ENCODE measurements around the gene SLC11A1.

The SLC11A1 gene

DNA sequence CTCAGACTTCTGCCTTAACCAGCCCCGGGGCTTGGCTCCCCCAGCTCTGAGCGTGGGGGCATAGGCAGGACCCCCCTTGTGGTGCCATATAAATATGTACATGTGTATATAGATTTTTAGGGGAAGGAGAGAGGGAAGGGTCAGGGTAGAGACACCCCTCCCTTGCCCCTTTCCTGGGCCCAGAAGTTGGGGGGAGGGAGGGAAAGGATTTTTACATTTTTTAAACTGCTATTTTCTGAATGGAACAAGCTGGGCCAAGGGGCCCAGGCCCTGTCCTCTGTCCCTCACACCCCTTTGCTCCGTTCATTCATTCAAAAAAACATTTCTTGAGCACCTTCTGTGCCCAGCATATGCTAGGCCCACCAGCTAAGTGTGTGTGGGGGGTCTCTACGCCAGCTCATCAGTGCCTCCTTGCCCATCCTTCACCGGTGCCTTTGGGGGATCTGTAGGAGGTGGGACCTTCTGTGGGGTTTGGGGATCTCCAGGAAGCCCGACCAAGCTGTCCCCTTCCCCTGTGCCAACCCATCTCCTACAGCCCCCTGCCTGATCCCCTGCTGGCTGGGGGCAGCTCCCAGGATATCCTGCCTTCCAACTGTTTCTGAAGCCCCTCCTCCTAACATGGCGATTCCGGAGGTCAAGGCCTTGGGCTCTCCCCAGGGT is 23.1 kb downstream of the SLC11A1 start:
- no peak for DNase-seq (ENCODE audit: low read depth)

DNA sequence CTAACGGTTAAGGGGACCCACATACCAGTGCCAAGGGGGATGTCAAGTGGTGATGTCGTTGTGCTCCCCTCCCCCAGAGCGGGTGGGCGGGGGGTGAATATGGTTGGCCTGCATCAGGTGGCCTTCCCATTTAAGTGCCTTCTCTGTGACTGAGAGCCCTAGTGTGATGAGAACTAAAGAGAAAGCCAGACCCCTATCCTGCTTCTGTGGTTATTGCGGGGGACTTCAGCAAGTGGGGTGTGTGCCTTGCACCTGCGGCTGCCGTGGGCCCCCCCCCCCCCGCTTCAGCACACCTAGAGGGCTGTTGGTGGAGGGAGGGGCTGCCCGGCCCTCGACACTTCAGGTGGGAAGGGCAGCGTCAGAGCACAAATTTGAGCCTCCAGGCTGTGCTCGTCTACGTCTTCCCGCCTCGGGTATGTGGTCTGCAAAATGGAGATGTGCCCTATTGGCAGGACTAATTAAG is 23.7 kb downstream of the SLC11A1 start:
- no peak for DNase-seq (ENCODE audit: low read depth)

GRCh38 chr2:218406209-218406948 is 24.3 kb downstream of the SLC11A1 start:
- DNase-seq (ENCODE audit: low read depth): peak; percentile 85

DNA sequence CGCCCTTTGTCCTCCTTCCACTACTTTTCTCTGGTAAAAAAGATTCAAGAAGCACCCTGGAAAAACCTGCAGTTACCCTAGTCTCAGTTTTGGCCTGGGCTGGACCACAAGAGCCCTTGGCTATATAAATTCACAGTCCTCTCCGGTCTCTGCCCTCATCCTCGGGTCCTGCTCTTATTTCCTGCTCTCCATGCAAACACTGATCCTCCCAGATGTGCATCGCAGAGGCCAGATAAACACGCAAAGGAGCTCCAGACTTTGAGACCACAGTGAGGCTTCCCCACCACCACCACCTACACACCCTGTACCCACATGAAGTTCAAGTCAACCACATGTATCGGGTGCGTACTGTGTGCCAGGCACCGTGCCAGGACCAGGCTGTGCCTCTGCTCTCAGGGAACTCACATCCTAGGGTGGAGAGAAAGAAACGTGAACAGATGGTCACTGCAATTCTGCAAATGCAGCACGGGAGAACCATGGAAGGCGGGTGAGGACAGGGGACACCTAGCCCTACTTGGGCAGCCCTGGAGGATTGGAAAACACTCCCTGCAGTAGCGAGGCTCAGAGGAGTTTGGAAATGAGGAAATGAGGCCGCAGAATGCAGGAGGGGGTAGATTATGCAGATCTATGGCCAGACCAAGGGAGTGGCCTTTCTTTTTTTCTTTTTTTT is 25.0 kb downstream of the SLC11A1 start:
- no peak for DNase-seq (ENCODE audit: low read depth)

GRCh38 chr2:218407717-218408116 is 25.6 kb downstream of the SLC11A1 start:
- no peak for DNase-seq (ENCODE audit: low read depth)

- DNase-seq (ENCODE audit: low read depth): no peak
Observed at GRCh38 chr2:218418321-218418716, 36.2 kb downstream of the SLC11A1 start.

DNA sequence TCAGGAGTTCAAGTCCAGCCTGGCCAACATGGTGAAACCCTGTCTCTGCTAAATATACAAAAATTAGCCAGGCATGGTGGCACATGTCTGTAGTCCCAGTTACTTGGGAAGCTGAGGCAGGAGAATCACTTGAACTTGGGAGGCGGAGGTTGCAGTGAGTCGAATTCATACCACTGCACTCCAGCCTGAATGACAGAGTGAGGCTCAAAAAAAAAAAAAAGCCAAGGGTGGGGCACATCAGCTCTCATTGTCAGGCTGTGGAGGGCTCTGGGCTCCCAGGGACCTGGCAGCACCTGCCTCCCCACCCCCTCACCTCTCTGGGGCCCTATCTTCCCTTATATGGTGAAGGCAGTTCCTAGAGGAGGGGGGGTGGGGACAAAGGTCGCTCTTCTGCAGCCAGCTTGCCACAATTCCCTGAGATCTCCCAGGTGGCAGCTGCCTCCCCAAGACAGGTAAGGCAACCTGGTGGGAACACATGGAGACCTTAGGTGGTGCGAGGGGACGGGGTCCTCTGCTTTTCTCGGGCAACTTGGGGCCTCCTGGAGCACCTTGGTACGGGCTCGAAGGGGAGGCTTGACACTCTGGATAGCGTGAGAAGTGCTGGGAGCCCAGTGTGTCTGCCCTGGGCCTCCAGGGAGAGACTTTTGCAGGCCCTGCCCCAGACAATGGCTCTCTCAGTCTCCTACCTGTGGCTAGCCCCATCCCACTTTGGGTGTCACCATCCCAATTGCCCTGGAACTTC is 36.8 kb downstream of the SLC11A1 start, which contains the start of gene VIL1:
VIL1 (plus strand) TSS at position 407 of the 742 bp plus-strand sequence. CDS start 4,656 bp downstream, outside the sequence.
- no peak for DNase-seq (ENCODE audit: low read depth)

DNA sequence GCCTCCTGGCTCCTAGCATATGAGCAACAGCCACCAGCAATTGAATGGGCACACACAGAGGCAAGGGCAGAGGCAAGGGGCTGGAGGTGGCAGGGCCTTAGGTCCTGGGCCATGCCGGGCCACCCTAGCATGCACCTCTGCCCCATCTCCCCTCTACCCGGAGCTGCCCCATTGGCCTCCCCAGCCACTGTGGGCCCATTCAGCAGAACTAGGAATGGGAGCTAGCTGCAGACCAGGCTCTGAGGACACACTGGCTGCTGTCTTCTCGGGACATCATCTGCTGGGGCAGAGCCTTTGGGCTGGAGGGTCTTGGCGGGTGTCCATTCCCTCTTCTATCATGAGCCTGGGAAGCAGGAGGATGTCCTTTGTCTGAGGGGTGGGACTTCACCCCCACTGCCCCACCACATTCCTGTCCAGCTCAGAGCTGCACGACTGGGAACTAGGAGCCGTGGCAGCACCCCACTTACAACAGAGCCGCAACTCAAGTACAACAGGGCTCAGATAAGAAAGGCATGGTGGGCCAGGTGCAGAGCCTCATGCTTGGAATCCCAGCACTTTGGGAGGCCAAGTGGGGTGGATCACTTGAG is 37.6 kb downstream of the SLC11A1 start:
- no peak for DNase-seq (ENCODE audit: low read depth)

DNA sequence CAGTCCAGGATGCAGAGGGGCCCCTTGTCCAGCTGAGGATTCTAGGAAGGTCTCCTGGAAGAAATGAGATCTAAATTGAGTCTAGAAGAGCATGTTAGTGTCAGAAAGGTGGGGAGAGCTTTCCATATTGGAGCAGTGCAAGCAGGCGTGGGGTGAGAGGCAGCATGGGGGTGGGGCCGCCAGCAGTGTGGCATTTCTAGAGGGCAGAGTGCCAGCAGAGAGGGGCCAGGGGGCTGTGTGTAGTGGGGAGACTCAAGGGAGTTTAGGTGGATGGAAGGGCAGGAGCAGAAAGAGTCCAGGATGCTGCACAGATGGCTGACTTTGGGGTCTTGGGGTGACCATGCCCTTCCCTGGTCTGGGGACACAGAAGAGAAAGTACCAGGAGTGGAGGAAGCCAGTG is 39.0 kb downstream of the SLC11A1 start:
- DNase-seq (ENCODE audit: low read depth): no peak

DNA sequence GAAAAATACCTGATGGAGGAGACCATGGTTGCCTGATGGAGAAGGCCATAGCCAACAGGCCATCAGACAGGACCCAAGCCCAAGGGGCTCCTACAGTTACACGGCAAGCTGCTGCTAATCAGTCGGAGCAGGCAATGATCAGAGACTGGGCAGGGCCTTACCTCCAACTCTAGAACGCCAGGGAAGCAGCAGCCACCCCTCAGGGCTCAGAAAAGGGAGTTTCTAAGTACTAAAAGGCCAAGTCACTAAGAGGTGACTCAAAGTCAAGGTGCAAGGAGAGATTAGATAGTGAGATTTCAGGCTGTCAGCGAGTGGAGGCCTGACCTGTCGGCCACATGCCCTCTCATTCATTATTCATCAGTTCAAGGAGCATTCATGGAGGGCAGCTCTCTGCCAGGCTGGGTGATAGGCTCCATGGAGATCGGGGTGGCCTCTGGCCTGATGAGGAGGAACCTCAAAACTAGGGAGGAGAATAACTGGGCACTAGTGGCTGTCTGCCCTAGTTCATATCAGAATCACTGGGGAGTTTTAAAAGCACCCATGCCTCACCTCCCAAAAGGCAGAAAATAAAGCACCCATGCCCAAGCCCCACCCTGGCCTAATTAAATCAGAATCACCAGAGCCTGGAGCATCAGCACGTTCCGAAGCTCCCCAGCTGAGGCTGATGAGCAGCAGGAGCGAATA is 40.5 kb downstream of the SLC11A1 start:
- DNase-seq (ENCODE audit: low read depth): no peak

- DNase-seq (ENCODE audit: low read depth): no peak
Observed at GRCh38 chr2:218423584-218423983, 41.5 kb downstream of the SLC11A1 start.

DNA sequence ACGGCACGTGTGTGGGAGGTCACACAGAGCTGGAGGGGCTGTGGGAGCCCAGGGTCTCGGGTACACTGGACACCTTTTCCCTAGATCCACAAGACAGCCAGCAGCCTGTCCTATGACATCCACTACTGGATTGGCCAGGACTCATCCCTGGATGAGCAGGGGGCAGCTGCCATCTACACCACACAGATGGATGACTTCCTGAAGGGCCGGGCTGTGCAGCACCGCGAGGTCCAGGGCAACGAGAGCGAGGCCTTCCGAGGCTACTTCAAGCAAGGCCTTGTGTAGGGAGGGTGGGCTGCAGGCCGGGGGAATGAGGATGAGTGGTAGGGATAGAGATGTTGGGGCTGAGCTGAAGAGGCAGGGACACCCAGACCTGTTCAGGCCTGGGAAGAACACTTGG is 43.5 kb downstream of the SLC11A1 start:
- no peak for DNase-seq (ENCODE audit: low read depth)

GRCh38 chr2:218427741-218428140 is 45.7 kb downstream of the SLC11A1 start:
- DNase-seq (ENCODE audit: low read depth): no peak

- DNase-seq (ENCODE audit: low read depth): no peak
Observed at GRCh38 chr2:218428846-218429558, 46.9 kb downstream of the SLC11A1 start.

DNA sequence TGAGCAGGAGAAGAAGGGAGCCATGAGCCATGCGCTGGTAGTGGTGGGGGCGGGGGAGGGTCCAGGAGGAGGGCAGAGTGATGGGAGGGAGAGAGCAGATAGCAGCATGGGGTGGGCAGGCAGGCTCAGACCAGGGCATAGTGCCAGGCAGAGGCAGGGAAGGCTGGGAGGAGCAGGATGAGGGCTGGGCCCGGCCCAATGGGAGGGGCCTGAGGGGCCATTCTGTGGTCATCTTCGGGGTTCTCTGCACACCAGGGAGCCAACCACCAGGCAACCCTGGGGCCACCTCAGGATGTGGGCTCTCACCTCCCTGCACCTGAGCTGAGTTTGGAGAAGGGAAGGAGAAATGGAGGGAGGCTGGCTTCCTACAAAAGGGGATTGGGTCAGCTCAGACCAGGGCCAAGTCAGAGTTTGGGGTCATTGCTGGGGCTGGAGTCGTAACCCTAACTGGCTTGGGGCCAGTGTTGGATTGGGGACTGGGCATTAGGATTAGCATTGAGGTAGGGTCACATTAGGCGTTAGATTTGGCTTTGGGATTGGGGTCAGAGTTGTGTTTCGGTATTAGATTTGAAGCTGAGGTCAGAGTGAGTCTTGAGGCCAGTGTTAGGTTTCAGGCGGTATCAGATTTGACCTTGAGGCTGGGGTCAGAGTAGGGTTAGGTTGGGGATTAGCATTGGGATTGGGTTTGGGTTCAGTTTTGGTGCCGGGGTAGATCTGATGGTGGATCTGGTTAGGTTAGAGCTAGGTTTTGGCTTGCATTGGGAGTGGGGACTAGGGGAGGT is 48.0 kb downstream of the SLC11A1 start:
- DNase-seq (ENCODE audit: low read depth): no peak

DNA sequence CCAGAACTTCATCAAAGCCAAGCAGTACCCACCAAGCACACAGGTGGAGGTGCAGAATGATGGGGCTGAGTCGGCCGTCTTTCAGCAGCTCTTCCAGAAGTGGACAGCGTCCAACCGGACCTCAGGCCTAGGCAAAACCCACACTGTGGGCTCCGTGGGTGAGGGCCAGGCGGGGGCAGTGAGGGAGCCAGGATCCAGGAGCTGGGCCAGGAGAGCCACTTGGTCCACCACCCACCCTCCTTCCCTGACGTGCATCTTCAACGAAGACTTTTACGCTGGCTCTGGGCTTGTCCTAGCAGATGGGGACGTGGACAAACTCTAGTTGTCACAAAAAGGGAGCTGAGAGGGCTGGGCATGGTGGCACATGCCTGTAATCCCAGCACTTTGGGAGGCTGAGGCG is 48.6 kb downstream of the SLC11A1 start:
- no peak for DNase-seq (ENCODE audit: low read depth)

- DNase-seq (ENCODE audit: low read depth): no peak
Observed at GRCh38 chr2:218431878-218432277, 49.8 kb downstream of the SLC11A1 start.

DNA sequence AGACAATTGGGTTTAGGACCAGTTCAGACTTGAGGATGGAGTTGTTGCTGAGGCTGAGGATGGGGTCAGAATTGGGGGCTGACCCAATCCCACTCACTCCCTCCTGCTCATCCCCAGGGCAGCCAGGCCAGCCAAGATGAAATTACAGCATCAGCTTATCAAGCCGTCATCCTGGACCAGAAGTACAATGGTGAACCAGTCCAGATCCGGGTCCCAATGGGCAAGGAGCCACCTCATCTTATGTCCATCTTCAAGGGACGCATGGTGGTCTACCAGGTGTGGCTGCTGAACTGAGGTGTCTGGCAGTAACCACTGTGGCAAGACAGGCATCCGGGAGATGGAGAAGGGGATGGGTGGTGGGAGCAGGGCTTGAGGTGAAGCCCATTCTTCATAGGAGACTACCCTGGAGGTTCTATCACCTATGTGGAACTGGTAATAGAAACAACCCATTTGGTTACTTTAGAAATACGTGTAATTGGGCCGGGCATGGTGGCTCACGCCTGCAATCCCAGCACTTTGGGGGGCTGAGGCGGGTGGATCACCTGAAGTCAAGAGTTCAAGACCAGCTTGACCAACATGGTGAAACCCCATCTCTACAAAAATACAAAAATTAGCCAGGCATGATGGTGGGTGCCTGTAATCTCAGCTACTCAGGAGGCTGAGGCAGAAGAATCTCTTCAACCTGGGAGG is 50.7 kb downstream of the SLC11A1 start:
- DNase-seq (ENCODE audit: low read depth): no peak

GRCh38 chr2:218434456-218434855 is 52.4 kb downstream of the SLC11A1 start:
- DNase-seq (ENCODE audit: low read depth): no peak

Measured in CMK (cell line).